ENCODE results near the gene BTBD18.
A peak's percentile ranks its signal among the peaks of the same experiment; 100 is the strongest.
"Not testable (repeated sequence)": the region's sequence is repeated elsewhere in the genome, so short reads cannot be mapped to it uniquely, and the experiment has no call there.

The BTBD18 gene

DNA sequence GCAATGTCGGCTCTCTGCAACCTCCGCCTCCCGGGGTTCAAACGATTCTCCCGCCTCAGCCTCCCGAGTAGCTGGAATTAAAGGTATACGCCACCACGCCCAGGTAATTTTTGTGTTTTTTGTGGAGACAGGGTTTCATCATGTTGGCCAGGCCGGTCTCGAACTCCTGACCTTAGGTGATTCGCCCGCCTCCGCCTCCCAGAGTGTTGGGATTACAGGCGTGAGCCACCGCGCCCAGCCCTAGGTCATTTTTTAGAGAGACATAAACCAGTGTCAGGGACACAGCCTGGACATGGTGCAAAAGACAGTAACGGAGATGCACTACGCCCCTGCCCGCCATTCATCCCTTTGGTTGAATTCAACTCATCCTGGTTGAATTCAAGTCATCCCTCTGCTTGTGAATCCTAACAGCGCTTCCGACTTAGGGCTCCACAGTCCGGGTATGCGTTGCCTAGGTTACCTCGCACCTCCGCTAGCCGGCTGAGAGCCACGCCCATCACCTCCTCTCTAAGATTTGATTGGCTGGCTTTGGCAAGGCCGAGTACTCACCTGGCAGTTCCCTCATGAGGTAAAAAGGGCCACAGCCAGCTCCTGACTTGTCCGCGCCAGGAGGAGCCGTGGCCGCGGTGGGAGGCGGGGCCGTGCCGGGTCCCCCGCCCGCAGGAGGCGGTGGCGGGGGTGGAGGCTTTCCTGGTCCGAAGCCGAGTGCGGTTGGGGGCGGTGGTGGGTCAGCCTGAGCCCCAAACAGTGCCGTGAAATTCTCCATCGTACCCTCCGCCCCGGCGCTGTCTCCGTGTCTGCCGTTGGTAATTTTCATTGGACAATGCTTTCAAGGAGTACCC lies 40.0 kb downstream of the BTBD18 start, which contains the start of gene MED19:
Gene MED19, minus strand, starts transcription at position 802 of the 842 bp plus-strand sequence. Its CDS starts 36 bp downstream, at position 766.
- ChIA-PET CTCF (interaction anchor here (0.6 to 1.3 kb wide), 6 partner anchors 9 to 90 kb away, joined by 3 read pairs; no protein-coding TSS in a partner anchor), POLR2A (interaction anchor here (1.1 kb wide), 1 partner anchor 30 kb away, joined by 6 read pairs; the partner anchor contains the start of gene SELENOH)
- TF ChIP-seq, protein P1, sequence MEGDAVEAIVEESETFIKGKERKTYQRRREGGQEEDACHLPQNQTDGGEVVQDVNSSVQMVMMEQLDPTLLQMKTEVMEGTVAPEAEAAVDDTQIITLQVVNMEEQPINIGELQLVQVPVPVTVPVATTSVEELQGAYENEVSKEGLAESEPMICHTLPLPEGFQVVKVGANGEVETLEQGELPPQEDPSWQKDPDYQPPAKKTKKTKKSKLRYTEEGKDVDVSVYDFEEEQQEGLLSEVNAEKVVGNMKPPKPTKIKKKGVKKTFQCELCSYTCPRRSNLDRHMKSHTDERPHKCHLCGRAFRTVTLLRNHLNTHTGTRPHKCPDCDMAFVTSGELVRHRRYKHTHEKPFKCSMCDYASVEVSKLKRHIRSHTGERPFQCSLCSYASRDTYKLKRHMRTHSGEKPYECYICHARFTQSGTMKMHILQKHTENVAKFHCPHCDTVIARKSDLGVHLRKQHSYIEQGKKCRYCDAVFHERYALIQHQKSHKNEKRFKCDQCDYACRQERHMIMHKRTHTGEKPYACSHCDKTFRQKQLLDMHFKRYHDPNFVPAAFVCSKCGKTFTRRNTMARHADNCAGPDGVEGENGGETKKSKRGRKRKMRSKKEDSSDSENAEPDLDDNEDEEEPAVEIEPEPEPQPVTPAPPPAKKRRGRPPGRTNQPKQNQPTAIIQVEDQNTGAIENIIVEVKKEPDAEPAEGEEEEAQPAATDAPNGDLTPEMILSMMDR (IDR thresholded peaks at IDR 0.05; ENCODE audit: control extremely low read depth, extremely low read depth, low read depth, missing control alignments): no peak
- peak; percentile 82 for DNase-seq (ENCODE audit: extremely low spot score)

GRCh38 chr11:57709802-57710367 lies 41.7 kb downstream of the BTBD18 start:
- POLR2A ChIA-PET: no interaction called here
- CTCF ChIA-PET: interaction anchor here (1.0 to 1.7 kb wide), 3 partner anchors 69 to 859 kb away, joined by 3 to 6 read pairs (median 3); no protein-coding TSS in a partner anchor
- TF ChIP-seq, protein P1 (IDR thresholded peaks at IDR 0.05; ENCODE audit: control extremely low read depth, extremely low read depth, low read depth, missing control alignments): no peak
- DNase-seq (ENCODE audit: extremely low spot score): no peak

DNA sequence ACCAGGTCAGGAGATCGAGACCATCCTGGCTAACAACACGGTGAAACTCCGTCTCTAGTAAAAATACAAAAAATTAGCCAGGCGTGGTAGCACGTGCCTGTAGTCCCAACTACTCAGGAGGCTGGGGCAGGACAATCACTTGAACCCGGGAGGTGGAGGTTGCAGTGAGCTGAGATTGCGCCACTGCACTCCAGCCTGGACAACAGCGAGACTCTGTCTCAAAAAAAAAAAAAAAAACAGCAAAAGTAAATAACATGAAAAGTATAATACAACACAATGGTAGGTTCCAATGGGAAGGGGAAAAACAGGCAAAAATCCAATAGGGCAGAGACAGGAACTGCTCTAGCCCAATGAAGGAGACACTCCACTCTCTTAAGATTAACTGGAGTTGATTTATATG lies 46.2 kb downstream of the BTBD18 start:
- DNase-seq (ENCODE audit: extremely low spot score); POLR2A ChIA-PET: not testable (repeated sequence)
- CTCF ChIA-PET: interaction anchor here (1.0 to 3.4 kb wide), 3 partner anchors 9 to 95 kb away, joined by 3 to 9 read pairs (median 4); no protein-coding TSS in a partner anchor

GRCh38 chr11:57704932-57705331 lies 46.7 kb downstream of the BTBD18 start:
- ChIA-PET POLR2A (no interaction called here), CTCF (interaction anchor here (1.0 to 3.4 kb wide), 4 partner anchors 9 to 96 kb away, joined by 3 to 9 read pairs (median 4); no protein-coding TSS in a partner anchor)
- no peak for DNase-seq (ENCODE audit: extremely low spot score)
- TF ChIP-seq, protein P1 (IDR thresholded peaks at IDR 0.05; ENCODE audit: control extremely low read depth, extremely low read depth, low read depth, missing control alignments): no peak

DNA sequence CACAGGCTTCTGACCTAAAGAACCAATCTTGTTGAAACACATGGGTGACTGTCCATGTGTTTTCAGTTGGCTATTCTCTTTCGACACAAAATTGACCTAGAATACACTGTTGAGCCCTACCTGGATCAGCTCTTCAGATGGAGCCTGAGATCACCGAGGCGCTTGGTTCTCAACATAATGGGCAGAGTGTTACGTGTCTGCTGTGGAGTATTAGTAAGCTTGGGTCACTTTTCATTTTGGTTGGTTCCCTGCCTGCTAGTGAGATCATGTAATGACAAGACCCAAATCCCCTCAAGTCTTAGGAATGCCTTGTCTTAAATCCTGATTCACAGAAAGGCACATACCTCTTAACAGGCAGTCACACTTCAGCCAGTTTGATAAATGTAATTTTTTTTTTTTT lies 48.3 kb downstream of the BTBD18 start:
- CTCF ChIA-PET: interaction anchor here (0.9 to 2.0 kb wide), 4 partner anchors 9 to 210 kb away, joined by 3 to 10 read pairs (median 4); no protein-coding TSS in a partner anchor
- TF ChIP-seq, protein P1 (IDR thresholded peaks at IDR 0.05; ENCODE audit: control extremely low read depth, extremely low read depth, low read depth, missing control alignments): no peak
- POLR2A ChIA-PET: interaction anchor here (0.6 to 0.7 kb wide), 4 partner anchors 28 to 1277 kb away, joined by 3 to 7 read pairs (median 4); no protein-coding TSS in a partner anchor
- no peak for DNase-seq (ENCODE audit: extremely low spot score)

- DNase-seq (ENCODE audit: extremely low spot score): peak; percentile 11
- CTCF ChIA-PET: interaction anchor here (0.7 to 2.0 kb wide), 2 partner anchors 25 to 101 kb away, joined by 3 to 6 read pairs; no protein-coding TSS in a partner anchor
- POLR2A ChIA-PET: no interaction called here
- TF ChIP-seq, protein P1 (IDR thresholded peaks at IDR 0.05; ENCODE audit: control extremely low read depth, extremely low read depth, low read depth, missing control alignments): no peak
These were observed 51.2 kb downstream of the BTBD18 start for GRCh38 chr11:57700425-57700824.
